Midbrain (tissue), 1 donor: Measurements from ENCODE around the gene SGSH.
"Not testable (repeated sequence)": the region's sequence is repeated elsewhere in the genome, so short reads cannot be mapped to it uniquely, and the experiment has no call there.

Experiments
- DNase-seq: peaks from one replicate; lab custom pipeline; 2025; lab: John Stamatoyannopoulos, UW

The SGSH gene

DNA sequence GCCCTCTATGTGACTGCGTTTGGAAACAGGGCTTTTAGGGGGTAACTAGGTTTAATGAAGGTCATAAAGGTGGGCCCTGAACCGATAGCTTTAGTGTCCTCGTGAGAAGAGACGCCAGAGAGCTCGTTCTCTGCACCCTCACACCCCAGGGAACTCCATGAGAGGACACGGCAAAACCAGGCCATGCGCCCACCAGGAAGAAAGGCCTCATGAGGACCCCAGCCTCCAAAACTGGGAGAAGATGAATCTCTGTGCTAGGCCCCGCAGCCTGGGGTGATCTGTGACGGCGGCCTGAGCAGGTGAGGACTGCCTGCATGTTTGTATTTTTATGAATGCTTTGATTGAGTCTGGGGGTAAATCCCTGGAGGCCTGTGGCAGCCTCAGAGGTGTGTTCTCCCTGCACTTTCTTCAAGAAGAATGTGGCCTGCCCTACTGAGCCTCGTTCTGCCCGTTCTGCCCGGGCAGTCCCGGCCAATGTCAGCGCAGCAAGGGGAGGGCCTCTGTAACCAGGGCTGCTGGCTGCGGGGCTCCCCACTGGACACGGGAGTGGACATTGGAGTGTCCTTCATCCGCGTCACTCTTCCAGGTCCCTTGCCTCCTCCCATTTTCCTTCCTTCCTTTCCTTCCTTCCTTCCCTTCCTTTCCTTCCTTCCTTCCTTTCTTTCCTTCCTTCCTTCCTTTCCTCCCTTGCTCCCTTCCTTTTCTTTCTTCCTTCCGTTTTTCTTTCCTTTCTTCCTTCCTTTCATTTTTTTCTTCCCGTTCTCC lies 33.7 kb upstream of the SGSH start:
- DNase-seq = no peak

GRCh38 chr17:80252871-80253270 lies 32.7 kb upstream of the SGSH start:
- DNase-seq = no peak

DNA sequence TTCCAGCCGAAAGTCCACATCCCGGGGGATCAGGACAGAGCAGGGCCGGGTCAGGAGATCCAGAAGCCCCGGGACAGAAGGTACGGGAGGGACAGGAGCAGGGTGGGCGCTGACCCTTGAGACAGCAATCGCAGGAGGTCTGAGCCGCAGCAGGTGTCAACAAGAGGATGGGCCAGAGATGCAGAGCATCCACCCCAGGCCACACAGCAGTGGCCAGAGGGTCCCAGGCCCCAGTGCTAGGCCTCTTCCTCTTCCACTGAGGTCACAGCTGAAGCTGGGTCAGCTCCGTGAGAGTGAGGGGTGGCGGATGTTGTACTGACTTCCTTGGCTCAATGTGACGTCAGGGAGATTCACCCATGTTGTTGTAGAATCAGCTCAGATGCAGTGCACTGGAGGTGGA lies 31.8 kb upstream of the SGSH start:
- DNase-seq = no peak

DNA sequence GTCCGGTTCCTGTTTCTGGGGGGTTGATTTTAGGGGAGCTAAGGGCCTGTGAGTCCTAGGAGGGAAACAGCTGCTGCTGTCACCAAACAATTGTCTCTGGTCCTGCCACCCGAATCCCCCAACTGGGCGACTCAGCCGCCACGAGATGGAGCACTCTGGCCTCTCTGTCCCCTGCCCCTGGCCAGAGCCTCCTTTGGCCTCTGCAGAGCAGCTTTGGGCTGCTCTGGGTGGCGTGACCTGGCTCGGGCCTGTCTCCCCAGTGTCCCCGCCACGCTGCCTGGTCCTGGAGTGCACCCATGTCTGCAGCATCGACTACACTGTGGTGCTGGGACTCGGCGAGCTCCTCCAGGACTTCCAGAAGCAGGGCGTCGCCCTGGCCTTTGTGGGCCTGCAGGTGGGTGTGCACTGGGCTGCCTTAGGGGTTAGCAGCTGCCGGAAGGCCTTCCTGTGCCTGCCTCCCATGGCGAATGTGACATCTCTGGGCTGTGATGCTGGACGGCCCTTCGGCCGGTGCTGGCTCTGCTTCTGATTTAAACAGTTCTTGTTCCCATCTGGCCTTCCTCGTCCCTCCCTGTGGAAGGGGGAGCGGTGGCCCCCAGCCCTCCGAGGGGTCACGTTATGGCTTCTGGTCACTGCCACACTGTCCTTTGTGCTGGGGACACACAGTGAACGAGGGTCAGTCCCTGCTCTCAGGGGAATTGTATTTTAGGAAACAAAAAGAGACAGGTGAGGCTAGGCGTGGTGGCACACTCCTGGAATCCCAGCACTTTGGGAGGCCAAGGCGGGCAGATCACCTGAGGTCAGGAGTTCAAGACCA lies 29.0 kb upstream of the SGSH start:
- no peak for DNase-seq

DNA sequence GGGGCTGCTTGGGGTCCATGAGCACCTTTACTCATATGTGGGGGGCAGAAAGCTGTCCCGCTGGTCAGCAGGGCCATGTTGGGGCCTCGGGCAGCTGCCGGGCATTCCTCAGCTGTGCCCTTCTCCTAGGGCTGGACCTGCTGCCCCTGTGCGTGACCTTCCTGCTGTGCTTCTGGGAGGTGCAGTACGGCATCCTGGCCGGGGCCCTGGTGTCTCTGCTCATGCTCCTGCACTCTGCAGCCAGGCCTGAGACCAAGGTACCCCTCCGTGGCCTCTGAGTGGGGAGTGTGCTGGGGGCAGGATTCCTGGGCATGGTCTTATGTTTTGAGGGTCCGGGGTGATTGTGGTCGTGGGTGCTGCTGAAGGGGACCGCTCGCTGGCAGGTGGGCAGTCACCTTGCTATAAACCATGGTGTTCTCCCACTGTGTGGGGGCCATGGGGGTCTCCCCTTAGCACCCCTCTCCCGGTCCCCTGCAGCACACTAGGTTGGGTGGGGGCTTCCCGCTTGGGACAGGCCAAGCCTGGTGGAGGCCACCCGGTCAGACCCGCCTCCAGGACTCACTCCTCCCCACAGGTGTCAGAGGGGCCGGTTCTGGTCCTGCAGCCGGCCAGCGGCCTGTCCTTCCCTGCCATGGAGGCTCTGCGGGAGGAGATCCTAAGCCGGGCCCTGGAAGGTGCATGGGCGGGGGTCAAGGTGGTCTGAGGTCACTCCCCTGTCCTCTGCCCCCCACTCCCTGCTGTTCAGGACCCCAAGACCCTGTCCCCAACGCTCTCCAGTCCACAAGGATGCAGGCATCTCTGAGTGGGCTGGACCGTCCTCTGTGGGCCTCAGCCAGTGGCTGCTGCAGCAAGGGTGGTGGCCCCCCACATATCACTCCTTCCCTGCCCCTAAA lies 28.1 kb upstream of the SGSH start:
- no peak for DNase-seq

DNA sequence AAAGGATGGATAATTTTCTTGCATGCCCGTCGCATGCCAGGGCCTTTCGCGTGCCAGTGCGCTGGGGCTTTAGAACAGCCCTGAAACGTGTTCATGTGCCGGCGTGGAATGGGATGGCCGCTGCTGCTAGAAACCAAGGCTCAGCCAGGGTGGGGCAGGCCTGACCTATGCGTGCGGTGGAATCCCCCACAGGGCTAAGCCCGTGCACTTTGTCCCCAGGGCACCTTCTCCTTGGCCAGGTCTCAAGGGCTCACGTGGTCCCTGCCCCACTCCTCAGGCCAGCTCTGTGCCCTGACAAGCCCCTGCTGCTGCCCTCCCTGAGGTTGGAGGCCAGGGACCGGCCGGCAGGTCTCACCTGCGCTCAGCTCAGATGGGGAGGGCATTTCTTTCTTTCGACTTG lies 27.4 kb upstream of the SGSH start:
- DNase-seq = no peak

DNA sequence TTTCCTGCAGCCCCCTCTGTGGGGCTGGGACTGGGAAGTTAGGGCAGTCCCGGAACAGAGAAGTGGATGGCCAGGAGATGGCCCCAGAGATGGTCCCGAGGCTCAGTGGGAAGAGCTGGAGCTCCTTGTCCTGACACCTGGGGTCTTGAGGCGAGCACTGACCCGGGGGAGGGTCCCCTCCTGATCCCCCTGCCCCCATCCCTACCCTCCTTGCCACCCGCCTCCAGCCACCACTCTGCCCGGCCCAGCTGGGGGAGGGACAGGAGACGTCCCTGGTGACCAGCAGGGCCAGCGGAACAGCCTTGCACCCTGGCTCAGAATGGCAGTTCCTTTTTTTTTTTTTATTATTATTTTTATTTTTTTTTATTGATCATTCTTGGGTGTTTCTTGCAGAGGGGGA lies 26.6 kb upstream of the SGSH start:
- DNase-seq = no peak

GRCh38 chr17:80246266-80246681 lies 26.1 kb upstream of the SGSH start:
- DNase-seq = no peak

GRCh38 chr17:80245566-80246265 lies 25.6 kb upstream of the SGSH start:
- DNase-seq = no peak

DNA sequence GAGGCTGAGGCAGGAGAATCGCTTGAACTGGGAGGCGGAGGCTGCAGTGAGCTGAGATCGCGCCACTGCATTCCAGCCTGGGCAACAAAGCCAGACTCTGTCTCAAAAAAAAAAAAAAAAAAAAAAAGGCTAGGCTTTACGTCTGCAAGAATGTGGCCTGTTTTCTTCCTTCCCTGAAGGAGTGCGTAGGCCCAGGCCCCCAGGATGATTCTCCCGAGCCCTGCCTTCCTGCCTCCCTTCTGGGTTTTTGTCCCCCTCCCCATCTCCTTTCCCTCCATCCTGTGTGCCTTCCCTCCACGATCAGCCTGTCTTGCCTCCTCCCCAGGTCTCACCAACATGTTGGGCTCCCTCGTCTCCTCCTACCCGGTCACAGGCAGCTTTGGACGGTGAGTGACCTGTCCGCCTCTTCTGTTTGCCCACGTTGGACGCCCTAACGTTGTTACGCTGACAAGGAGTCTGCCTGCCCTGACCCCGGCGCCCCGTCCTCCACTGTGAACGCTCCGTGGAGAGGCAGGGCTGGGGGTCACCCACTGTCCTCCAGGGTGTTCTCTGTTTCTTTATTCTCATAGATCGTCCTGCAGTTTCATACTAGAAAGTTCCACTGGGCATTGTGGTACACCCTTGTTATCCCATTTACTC lies 24.9 kb upstream of the SGSH start:
- DNase-seq = no peak

GRCh38 chr17:80244448-80244847 lies 24.3 kb upstream of the SGSH start:
- not testable (repeated sequence) for DNase-seq

- DNase-seq = no peak
Observed at GRCh38 chr17:80243526-80244433, 23.6 kb upstream of the SGSH start.

GRCh38 chr17:80242505-80242904 lies 22.4 kb upstream of the SGSH start:
- DNase-seq = no peak

- DNase-seq = no peak
Observed at GRCh38 chr17:80237386-80237785, 17.3 kb upstream of the SGSH start.

DNA sequence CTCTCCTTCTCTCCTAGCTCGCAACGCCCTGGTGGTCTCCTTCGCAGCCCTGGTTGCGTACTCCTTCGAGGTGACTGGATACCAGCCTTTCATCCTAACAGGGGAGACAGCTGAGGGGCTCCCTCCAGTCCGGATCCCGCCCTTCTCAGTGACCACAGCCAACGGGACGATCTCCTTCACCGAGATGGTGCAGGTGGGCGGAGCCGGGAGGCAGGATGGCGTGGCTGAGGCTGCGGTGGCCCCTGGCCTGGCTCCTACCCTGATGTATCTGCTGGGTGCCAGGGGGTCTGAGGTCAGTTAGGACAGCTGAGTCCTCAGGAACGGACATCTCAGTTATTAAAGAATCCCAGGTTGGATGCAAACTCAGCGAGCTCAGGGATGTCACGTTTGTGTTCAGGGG lies 16.8 kb upstream of the SGSH start:
- DNase-seq = no peak

- no peak for DNase-seq
Observed at GRCh38 chr17:80233202-80233601, 13.1 kb upstream of the SGSH start.

- DNase-seq = no peak
Observed at GRCh38 chr17:80232438-80232837, 12.3 kb upstream of the SGSH start.

DNA sequence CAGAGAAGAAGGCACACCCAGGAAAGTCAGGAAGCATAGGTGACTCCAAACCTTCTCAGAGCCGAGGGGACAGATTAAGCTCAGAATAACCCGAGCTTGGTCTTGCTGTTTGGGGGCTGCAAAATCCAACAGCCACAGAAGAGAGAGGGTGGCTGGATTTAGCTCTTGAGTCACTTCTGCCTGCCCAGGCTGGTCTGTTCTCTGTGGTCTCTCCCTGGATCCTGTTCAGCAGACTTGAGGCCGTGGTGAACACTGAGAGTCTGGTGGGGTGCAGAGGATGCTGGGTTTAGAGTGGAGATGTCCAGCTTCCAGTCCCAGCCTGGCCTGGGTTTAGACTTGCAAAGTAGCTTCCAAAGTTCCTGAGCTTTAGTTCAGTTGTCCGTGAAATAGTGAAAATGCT lies 8.9 kb upstream of the SGSH start:
- DNase-seq = no peak

GRCh38 chr17:80228477-80228876 lies 8.3 kb upstream of the SGSH start:
- no peak for DNase-seq

- no peak for DNase-seq
Observed at GRCh38 chr17:80227666-80228065, 7.5 kb upstream of the SGSH start.
